Endothelial cell of umbilical vein (primary cell): ENCODE data around the gene YIPF3.
"Not testable (repeated sequence)": the region's sequence is repeated elsewhere in the genome, so short reads cannot be mapped to it uniquely, and the experiment has no call there.

Source experiments
- POLR2AphosphoS5 ChIP-seq: IDR thresholded peaks from 2 replicates; pipeline ENCODE4 v1.6.1; 2012; ENCODE audit warnings: low read depth, mild to moderate bottlenecking, control low read depth, low read length, moderate library complexity; ENCODE audit not compliant: insufficient read depth
- TF ChIP-seq, protein P1 (sequence below), 2 donors: IDR thresholded peaks; 1 replicate in 1 of 2; 2 replicates in 1 of 2; pipeline ENCODE4 v1.5.1; 2011; ENCODE audit warnings: low read length in 2 of 2, mild to moderate bottlenecking in 2 of 2, moderate library complexity in 2 of 2, control low read depth in 1 of 2, inconsistent platforms in 1 of 2, low read depth in 1 of 2; ENCODE audit not compliant: insufficient read depth in 1 of 2; ENCODE audit errors: extremely low read depth in 1 of 2
- TF ChIP-seq, protein P2 (sequence below): IDR thresholded peaks from 2 replicates; pipeline ENCODE4 v1.6.1; 2011; ENCODE audit not compliant: insufficient read depth, insufficient read length

GRCh38 chr6:43557620-43558019 is 40.9 kb upstream of the YIPF3 start:
- TF ChIP-seq POLR2AphosphoS5 = not testable (repeated sequence)
- TF ChIP-seq, protein P1, sequence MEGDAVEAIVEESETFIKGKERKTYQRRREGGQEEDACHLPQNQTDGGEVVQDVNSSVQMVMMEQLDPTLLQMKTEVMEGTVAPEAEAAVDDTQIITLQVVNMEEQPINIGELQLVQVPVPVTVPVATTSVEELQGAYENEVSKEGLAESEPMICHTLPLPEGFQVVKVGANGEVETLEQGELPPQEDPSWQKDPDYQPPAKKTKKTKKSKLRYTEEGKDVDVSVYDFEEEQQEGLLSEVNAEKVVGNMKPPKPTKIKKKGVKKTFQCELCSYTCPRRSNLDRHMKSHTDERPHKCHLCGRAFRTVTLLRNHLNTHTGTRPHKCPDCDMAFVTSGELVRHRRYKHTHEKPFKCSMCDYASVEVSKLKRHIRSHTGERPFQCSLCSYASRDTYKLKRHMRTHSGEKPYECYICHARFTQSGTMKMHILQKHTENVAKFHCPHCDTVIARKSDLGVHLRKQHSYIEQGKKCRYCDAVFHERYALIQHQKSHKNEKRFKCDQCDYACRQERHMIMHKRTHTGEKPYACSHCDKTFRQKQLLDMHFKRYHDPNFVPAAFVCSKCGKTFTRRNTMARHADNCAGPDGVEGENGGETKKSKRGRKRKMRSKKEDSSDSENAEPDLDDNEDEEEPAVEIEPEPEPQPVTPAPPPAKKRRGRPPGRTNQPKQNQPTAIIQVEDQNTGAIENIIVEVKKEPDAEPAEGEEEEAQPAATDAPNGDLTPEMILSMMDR (IDR thresholded peaks at IDR 0.05; ENCODE audit: extremely low read depth in 1 of 2, insufficient read depth in 1 of 2, low read depth in 1 of 2, low read length in 2 of 2) = not testable (repeated sequence)
- TF ChIP-seq, protein P2, sequence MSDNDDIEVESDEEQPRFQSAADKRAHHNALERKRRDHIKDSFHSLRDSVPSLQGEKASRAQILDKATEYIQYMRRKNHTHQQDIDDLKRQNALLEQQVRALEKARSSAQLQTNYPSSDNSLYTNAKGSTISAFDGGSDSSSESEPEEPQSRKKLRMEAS = not testable (repeated sequence)
